B cell (primary cell): Measurements from ENCODE around the gene SLC12A7.

ENCODE experiments used
- EZH2 ChIP-seq: IDR thresholded peaks from 2 replicates; pipeline ENCODE4 v1.6.1; 2012; ENCODE audit warnings: borderline replicate concordance, low read depth, mild to moderate bottlenecking, moderate library complexity, low read length; ENCODE audit not compliant: insufficient read depth, poor library complexity, severe bottlenecking
- TF ChIP-seq, protein P1 (sequence below): fragments of 200-600 bp; IDR thresholded peaks from one replicate; pipeline ENCODE4 v1.8.0; 2022; ENCODE audit warnings: antibody characterized with exemption, mild to moderate bottlenecking

DNA sequence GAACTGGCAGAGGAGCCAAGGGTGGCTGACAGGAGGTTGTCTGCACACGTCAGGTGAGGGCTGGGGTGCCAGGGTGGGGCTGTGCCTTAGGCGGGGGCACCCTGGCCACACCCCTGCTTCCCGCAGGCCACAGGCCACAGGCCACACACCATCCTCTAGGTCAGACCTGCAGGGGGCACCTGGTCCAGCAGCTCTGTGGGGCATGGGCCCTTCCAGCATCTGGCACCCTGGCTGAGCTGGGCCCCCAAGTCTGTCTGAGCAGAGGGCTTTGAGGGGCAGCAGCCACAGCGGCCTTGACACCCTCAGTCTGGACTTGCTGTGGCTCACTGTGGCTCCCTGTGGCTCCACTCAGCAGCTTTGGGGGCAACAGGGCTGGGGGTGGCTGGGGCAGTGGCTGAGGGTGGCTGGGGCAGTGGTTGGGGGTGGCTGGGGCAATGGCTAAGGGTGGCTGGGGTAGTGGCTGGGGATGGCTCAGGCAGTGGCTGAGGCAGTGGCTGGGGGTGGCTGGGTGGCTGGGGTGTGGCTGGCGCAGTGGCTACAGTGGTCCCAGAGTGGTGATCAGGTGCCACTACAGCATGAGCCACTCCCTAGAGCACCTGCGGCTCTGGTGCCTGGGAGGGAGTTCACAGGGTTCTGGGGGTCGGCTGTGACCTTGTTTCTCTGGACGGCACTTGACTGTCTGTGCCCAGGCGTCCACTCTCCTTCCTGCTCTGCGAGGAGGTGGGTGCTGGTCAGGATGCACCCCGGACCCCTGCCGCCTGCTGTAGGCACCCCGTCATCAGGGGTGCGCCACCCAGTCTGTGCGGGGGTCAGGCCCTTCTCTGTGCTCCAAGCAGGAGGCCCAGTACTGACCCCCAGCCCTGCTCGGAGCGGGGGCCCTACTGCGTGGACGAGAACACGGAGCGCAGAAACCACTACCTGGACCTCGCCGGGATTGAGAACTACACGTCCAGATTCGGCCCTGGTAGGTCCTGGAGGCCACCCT, 76.2 kb downstream of the SLC12A7 start:
- TF ChIP-seq, protein P1, sequence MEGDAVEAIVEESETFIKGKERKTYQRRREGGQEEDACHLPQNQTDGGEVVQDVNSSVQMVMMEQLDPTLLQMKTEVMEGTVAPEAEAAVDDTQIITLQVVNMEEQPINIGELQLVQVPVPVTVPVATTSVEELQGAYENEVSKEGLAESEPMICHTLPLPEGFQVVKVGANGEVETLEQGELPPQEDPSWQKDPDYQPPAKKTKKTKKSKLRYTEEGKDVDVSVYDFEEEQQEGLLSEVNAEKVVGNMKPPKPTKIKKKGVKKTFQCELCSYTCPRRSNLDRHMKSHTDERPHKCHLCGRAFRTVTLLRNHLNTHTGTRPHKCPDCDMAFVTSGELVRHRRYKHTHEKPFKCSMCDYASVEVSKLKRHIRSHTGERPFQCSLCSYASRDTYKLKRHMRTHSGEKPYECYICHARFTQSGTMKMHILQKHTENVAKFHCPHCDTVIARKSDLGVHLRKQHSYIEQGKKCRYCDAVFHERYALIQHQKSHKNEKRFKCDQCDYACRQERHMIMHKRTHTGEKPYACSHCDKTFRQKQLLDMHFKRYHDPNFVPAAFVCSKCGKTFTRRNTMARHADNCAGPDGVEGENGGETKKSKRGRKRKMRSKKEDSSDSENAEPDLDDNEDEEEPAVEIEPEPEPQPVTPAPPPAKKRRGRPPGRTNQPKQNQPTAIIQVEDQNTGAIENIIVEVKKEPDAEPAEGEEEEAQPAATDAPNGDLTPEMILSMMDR, result no peak
- no peak for TF ChIP-seq EZH2
